NCI-H345 treated with DMSO at 0.1 percent for 48 hours (cell line): ENCODE results near the gene IDUA.
A peak's percentile ranks its signal among the peaks of the same experiment; 100 is the strongest.
"Not testable (repeated sequence)": the region's sequence is repeated elsewhere in the genome, so short reads cannot be mapped to it uniquely, and the experiment has no call there.

Experiments
- DNase-seq: peaks from one replicate; lab custom pipeline; 2025; ENCODE audit not compliant: unreplicated experiment; lab: John Stamatoyannopoulos, UW

Gene IDUA

DNA sequence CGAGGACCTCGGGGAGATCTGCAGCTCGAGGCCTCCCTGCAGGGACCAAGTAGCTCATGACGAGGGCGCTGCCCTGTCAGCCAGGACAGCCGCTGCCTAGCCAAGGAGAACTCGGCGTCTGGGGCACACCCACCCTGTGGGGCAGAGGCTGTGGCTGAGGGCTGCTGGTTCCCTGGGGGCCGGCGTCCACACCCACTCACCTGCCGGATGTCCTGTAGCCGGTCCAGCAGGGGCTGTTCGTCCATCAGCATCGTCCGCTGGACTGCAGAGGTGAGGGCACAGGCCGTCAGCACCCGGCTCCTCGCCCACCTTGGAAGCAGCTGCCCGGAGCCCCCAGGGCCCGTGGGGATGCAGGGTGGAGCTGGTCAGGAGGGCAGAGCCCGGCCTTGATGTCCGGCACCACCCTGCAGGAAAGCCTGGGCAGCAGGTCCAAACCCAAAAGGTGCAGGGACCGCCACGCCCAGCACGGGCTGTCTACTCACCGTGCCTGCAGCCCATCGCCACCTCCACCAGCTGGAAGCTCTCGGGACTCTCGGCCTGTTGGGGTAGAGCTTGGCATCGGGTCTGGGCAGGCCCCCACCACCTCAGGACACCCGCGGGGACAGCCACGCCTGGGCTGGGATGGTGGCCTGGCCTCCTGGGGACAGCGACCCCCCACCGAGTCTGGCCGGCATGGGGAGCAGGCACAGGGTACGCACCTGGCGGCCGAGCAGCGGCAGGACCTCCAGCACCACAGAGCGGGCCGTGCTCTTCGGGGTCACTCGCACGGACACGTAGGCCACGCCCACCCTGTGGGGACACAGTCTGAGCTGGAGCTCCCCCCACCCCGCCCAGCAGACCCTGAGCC, 20.4 kb upstream of the IDUA start:
- no peak for DNase-seq

DNA sequence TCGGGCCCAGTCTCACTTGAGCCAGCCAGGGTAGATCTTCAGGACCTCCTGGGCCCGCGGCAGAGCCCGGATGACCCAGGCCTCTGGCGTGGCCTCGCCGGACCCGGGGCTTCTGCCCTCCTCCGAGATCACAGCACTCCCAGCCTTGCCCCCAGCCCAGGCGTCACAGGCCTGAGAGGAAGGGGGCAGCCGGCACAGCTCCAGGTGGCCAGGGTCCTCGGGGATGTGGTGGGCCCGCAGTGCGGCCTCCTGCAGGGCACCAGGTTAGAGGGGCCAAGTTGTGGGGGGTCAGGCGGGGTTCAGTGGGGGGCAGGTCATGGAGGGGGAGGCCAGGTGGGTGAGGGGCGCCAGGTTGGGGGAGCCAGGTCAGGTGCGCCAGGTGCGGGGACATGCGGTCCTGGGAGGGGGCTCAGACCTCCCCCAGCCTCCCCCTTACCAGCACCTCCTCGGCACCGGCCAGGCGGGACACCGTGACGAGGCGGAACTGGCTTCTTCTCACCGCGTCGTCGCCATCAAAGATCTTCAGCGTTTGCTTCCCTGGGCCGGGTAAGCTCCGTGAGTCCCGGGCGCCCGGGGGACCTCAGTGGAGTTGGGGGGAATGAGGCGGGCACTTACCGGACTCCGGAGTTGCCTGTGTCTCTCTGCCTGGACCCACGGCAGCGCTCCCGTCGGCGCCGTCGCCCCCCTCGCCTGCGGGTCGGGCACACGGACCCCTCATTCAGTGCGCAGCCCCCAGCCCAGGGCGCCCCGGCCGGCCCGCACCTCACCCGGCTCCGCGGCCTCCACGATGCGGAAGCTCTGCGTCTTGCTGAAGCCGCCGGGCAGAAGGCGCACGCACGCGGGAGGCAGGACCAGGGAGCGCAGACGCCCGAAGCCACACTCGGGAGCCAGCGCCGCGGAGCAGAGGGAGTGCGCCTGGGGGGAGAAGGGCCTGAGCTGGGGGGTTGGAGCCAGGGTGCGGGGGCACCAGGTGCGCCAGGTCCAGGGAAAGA, 19.4 kb upstream of the IDUA start:
- no peak for DNase-seq

DNA sequence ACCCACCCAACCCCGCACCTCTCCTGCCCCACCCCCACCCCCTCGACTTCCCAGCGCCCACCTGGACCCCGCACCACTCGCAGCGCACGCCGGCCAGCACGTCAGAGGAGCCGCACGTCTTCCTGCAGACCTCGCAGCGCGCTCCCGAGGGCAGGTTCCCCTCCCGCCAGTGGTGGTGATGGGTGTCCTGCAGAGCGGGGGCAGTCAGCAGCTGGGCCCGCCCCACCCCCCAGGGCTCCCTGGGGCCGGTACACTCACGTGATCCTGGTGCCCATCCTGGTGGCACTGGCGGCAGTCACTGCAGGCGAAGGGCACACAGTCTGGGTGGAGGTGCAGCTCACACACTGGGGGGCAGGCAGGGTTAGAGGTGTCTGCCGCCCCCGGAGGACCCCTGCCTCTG, 18.6 kb upstream of the IDUA start:
- no peak for DNase-seq

DNA sequence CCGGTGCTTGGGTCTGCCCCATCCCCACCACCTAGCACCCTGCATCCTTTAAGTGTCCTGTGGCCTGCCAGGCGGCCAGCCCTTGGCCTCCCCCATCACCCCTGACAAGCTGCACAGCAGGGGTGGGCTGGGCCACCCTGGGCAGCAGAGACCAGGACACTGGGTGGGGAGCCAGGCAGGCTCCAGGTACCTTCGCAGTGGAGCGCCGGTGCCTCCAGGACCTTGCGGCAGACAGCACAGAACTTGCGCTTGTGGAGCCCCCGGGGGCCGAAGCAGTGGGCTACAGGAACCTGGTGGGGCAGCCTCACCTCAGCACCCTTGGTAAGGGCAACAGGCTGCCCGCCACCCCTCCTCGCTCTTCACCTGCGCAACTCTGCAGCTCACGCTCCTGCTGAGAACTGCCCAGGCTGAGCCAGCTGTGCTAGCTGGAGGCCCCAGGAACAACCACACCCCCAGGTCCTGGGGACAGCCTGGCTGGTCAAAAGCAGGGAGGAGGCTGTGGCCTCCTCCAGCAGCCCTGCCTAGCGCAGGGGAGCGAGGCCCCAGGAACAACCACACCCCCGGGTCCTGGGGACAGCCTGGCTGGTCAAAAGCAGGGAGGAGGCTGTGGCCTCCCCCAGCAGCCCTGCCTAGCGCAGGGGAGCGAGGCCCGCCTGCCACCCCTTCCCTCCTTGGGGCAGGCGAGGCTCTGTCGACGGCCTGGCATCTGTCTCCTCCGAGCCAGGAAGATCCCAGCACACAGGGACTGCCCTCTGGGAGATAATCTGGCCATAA, 18.0 kb upstream of the IDUA start:
- no peak for DNase-seq

DNA sequence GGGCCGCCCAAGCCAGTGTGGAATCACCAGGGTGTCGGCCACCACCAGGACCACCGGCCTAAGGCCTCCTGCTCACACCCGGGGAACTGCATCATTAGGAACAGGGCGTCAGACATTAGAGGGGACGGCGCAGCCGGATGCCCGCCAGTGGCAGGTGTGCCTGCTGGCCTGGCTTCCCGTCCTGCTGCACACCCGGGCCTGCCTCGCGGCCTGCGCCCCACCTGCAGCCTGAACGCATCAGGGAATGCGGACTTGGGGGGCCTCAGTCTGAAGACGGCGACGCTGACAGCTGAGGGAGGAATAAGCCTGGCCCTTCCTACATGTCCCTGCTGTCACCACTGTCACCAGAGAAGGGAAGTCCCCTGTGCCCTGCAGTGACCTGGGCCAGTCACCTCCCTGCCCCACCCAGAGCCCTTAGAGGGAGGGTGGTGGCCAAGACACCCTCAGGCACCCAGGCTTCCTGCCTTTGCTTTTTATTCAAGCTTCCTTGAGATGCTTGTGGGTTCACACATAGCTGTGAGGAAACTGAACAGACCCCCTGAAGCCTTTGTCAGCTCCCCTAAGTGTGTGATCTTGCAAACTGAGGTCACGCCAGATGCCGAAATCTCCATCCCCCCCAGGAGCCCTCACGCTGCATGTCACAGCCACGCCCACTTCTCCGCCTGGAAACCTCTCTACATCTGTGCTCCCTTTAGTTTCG, 16.6 kb upstream of the IDUA start:
- DNase-seq = no peak

DNA sequence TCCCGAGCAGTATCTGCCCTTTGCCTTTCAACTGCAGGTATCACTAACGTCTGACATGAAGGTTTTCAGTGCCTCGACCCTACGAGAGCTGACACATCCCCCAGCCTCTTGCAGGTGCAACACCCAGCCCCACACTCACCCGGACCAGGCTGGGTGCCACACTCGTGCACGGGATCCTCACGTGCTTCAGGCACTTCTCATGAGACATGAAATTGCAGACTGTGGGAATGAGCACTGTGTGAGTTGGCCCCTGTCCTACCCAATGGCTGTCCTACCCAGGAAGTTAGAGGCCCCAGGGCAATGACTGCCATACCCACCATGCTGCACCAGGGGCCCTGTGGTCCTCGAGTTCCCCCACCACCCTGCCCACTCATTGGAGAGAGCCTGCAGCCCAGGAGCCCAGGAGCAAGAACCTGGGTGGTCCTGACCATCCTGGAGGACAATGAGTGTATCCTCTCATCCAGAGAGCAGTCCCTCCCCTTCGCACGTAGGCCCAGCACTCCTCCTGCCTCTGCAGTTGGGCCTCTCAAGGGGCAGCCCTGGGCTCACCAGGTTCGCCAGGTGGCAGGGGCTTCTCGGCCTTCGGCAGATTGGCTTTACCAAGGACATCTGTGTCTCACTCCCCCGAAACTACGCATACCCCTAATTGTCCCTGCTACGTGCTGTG, 15.9 kb upstream of the IDUA start:
- no peak for DNase-seq

DNA sequence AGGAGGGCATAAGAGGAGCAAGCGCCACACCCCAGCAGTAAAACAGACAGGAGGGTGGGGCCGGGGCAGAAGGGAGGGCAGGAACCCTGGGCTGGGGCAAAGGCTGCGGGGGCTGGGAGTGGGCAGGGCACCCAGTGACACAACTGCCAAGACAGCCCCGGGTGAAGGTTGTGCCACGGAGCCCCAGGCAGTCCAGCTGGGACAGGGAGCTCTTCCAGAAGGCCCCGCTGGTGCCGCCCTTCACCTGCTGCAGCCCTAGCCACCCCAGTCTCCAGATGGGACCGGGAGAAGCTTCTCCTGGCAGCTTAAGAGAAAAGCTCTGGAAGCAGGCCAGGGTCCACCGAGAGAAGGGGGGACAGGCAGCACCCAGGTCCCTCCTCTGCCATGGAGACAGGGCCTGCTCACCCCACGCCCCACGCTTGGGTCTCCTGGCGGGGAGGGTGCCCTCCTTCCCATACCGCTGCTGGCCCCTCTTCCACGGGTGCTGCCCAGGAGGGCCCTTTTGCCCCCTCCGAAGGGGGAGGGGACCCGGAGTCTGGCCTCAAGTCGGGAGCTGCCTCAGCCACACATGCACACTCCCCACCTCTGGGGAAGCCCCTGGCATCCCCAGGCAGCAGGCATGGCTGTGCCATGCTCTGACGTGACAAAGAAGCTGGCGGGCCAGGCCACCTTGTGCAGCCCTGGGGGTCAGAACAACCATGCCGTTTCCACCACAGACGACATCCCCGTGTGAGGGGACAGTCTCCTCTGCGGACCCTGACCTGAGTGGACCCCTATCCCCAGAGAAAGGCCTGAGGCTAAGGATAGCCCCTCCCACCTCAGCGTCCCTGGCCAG, 15.0 kb upstream of the IDUA start:
- no peak for DNase-seq

DNA sequence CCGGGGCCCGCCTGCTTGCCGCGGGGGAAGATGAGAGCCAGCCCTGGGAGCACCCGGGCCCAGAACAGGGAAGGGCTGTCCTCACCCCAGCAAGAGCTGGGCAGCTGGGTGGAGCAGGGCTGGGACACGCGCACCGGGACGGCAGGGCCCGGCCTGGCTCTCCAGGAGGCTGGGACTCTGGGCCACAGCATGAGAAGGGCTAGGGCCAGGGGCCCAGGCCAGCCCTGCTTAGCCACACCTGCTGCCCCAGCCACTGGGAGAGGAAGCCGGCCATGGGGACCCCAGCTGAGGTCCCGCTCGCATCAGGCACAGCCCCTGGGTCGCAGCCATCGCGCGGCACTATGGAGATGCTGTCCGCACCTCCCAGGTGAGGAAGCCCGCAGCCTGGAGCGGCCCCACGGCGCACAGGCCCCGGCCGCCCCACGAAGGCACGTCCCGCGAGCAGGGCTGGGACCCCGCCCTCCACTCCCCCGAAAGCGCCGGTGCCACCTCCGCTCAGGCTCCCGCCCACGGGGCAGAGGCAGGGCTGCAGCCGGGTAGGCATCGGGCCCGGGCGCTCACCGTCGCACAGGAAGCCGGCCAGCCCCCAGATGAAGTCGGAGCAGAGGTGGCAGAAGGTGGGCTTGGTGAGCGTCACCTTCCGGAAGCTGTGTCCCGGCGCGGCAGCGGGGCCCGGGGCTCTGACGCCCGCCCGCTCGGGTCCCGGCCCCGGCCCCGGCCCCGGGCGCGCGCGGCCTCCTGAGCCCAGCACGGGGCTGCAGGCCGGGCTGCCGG, 14.0 kb upstream of the IDUA start:
- no peak for DNase-seq

DNA sequence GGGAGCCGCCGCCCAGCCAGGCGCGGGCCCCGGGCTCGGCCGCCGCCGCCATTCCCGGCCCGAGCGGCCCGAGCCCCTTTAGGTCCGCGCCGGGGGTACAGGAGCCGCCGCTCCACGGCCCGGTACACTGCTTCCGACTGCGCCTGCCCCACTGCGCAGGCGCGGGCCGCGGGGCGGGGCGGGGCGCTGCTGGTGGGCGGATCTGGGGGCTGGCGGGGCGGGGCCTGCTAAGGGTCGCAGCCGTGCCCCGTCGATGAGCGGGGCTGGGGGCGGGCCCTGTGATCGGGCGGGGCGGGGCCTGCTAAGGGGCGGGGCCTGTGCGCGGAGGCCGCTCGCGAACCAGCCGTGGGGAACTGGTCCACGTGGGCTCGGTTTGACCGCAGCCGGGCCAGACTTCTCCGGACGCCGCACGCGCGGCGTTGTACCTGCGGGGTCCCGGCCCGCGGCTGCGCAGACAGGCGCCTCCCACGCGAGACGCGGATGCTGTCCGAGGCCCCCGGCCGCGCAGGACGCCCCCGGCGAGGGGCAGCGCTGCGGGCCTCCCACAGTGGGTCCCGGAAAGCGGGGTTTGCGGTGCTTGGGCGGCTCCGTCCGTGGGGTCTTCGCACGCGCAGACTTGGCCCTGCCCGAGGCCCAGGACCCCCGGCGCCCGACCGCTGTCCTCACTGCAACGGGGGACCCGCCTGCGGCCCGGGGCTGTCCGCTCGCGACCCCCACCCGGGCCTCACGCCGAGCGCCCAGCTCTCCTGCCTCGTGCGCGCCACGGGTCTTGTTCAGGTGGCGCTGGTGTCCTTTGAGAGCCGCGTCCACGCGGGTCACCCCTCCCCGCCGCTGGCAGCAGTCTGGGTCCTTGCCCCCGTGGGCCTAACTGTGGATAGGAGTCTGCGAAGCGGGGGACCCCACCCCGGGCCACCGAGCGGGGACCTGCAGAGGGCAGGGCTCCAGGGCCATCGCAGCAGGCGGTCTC, 13.1 kb upstream of the IDUA start, which contains the start of gene DGKQ:
Gene DGKQ (minus strand): TSS at position 139 of the 967 bp plus-strand sequence. CDS start 87 bp downstream, at position 52.
- peak; percentile 23 for DNase-seq

DNA sequence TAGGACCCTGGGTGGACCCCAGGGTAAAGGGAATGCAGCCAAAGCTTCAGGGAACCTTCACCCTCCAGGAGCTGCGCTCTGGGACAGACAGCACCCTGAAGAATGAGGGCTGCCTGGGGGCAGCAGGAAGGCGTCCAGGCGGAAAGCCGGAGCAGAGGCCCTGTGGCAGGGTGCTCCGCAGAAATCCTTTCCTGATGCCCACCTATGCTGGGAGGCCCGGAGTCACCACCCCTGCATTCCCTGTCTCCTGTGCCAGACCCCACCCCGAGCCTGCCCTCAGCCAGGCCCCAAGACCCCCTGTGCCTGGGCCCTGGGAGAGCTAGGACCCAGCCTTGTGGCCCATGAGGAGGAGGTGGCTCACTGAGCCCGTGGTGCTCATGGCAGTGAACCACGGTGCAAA, 12.2 kb upstream of the IDUA start:
- DNase-seq = no peak

DNA sequence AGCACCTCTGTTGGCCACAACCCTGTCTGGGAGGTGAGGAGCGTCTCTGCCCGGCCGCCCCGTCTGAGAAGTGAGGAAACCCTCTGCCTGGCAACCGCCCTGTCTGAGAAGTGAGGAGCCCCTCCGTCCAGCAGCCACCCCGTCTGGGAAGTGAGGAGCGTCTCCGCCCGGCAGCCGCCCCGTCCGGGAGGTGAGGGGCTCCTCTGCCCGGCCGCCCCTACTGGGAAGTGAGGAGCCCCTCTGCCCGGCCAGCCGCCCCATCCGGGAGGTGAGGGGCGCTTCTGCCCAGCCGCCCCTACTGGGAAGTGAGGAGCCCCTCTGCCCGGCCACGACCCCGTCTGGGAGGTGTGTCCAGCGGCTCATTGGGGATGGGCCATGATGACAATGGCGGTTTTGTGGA, 10.8 kb upstream of the IDUA start:
- DNase-seq = not testable (repeated sequence)

DNA sequence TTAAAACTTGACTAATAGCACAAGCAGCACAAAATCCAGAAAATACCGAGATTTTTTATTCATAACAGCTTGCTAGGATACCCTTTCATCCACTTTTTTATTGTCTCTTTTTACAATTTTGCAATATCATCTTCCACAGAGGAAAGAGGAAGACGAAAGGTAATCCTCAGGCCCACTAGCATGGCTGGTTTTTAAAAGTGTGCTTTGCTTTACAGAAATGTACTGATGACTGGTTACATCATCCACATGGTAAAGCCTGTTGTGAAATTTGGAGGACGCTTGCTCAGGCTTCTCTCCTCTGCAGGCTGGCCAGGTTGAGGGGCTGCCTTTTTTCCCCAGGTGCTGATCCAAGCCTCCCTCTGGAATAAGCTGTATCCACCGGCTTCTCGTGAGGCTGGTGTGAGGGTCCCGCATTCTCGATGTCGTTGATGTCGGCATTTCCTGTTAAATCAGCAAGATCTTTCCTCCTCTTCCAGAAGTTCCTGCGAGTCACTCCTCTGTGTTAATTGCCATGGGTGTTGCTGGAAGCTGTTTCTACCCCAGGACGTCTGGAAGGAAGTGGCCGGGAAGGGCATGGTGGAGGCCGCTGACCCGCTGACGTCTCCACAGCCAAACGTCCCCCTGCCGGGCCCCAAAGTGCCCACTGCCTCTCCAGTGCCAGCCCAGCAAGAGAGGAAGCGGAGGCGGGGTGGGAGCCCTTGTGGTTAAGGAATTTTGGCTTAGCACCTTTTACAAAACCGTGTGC, 7.7 kb upstream of the IDUA start:
- no peak for DNase-seq

DNA sequence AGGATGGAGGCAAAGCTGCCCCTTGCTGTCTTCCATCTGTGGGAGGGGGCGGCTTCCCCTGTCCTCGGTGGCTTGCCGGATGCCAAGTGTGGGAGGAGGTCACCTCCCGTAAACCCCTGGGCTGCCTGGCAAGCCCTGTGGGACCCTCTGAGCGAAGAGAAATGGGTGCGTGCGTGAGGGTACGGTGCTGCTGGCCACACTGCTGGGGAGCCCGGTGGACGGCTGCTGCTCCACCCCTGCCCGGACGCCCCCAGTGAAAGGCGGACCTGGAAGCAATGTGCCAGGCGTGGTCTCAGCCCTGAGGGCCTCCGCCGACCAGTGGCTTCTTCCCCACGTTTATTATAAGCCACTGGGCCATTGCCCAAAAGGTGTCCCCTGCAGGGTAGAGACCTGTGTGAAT, 4.6 kb upstream of the IDUA start:
- DNase-seq = no peak

DNA sequence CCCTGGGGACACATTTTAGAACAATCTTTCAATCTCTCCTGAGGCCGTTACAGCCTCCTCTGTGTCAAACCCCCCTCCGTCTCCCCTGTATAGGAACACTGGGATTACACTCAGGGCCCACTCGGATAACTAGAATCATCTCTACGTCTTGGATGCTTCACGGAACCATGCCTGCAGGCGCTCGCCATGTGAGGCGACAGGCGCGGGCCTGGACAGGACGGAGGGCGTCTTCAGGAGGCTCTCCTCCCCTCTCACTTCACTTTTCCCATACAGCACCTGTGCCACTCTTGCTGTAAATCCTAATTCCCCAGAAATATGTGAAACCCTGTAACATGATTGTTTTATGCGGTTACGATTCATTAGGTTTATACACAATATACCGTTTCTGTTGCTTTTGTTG, 4.0 kb upstream of the IDUA start:
- no peak for DNase-seq

DNA sequence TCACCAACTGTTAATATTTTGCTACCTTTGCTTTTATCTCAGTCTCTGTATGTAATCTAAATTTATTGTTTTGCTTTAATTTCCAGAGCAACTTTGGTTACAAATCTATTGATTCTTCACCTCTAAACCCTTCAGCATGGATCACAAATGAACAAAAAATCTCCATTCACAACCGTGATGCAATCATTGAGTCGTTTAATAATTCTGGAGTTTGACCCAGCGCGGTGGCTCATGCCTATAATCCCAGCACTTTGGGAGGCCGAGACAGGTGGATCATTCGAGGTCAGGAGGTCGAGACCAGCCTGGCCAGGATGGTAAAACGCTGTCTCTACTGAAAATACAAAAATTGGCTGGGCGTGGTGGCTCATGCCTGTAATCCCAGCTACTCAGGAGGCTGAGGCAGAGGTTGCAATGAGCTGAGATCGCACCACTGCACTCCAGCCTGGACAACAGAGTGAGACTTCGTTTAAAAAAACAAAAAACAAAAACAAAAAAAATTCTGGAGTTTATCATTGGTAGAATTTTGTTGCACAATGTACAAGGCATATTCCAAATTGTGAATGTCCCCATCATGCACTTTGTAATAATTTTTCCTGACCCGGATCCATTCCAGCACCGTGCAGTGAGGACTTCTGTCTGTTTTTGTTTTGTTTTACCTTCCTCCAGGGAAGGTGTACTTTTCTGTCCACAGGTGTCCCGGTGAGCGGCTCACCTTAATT, 2.3 kb upstream of the IDUA start:
- DNase-seq = no peak
